ENCODE results near the gene EML6. TPM values are rescaled to one million over a fixed set of nuclear protein-coding genes. Genes with fewer than 3 reads are reported as not detected.
A peak's percentile ranks its signal among the peaks of the same experiment; 100 is the strongest.

The EML6 gene
- total RNA-seq, 1 donor from 2014 or later: 8.1 TPM

GRCh38 chr2:54962511-54962910 is 239.0 kb downstream of the EML6 start:
- H3K27ac Mint-ChIP-seq (ENCODE audit: unreplicated experiment): no peak overlapping the region
- H3K27me3 Mint-ChIP-seq (ENCODE audit: low read depth): no peaks in the 10 kb centered on the region
- peaks cover 7% of the 10 kb centered on the region for H3K9me3 Mint-ChIP-seq
- H3K4me3 Mint-ChIP-seq: no peak overlapping the region
- TF ChIP-seq CTCF (conservative IDR thresholded peaks at IDR 0.05): no peak
- peaks cover 26% of the 10 kb centered on the region for H3K4me1 Mint-ChIP-seq
- no peak for DNase-seq (ENCODE audit: low read depth, low spot score)
- peaks cover 24% of the 10 kb centered on the region for H3K36me3 Mint-ChIP-seq (ENCODE audit: low read depth)

GRCh38 chr2:54962935-54963440 is 239.5 kb downstream of the EML6 start:
- Mint-ChIP-seq H3K4me3 (no peak overlapping the region), H3K27ac (ENCODE audit: unreplicated experiment) (no peak overlapping the region), H3K36me3 (ENCODE audit: low read depth) (peaks cover 25% of the 10 kb centered on the region), H3K9me3 (peaks cover 7% of the 10 kb centered on the region), H3K4me1 (peaks cover 31% of the 10 kb centered on the region), H3K27me3 (ENCODE audit: low read depth) (no peaks in the 10 kb centered on the region)
- DNase-seq (ENCODE audit: low read depth, low spot score): no peak
- TF ChIP-seq CTCF (conservative IDR thresholded peaks at IDR 0.05): no peak

GRCh38 chr2:54963476-54963875 is 240.0 kb downstream of the EML6 start:
- H3K27me3 Mint-ChIP-seq (ENCODE audit: low read depth): no peaks in the 10 kb centered on the region
- peaks cover 35% of the 10 kb centered on the region for H3K4me1 Mint-ChIP-seq
- H3K36me3 Mint-ChIP-seq (ENCODE audit: low read depth): peaks cover 30% of the 10 kb centered on the region

GRCh38 chr2:54964271-54964670 is 240.8 kb downstream of the EML6 start:
- peaks cover 33% of the 10 kb centered on the region for H3K36me3 Mint-ChIP-seq (ENCODE audit: low read depth)
- H3K27ac Mint-ChIP-seq (ENCODE audit: unreplicated experiment): no peak overlapping the region
- no peak for TF ChIP-seq CTCF (conservative IDR thresholded peaks at IDR 0.05)
- no peak for DNase-seq (ENCODE audit: low read depth, low spot score)
- H3K27me3 Mint-ChIP-seq (ENCODE audit: low read depth): no peaks in the 10 kb centered on the region
- peaks cover 35% of the 10 kb centered on the region for H3K4me1 Mint-ChIP-seq
- H3K4me3 Mint-ChIP-seq: peak overlapping the region; percentile 20
- H3K9me3 Mint-ChIP-seq: peaks cover 7% of the 10 kb centered on the region

More at GRCh38 chr2:54963476-54963875, 240.0 kb downstream of the EML6 start:
- peak overlapping the region; percentile 20 for H3K4me3 Mint-ChIP-seq
- H3K9me3 Mint-ChIP-seq: peaks cover 7% of the 10 kb centered on the region
- no peak overlapping the region for H3K27ac Mint-ChIP-seq (ENCODE audit: unreplicated experiment)
- no peak for TF ChIP-seq CTCF (conservative IDR thresholded peaks at IDR 0.05)
- DNase-seq (ENCODE audit: low read depth, low spot score): no peak

GRCh38 chr2:54964816-54965215 is 241.4 kb downstream of the EML6 start:
- peak overlapping the region; percentile 12 for H3K4me3 Mint-ChIP-seq
- H3K4me1 Mint-ChIP-seq: peaks cover 35% of the 10 kb centered on the region
- TF ChIP-seq CTCF (conservative IDR thresholded peaks at IDR 0.05): no peak
- peaks cover 35% of the 10 kb centered on the region for H3K36me3 Mint-ChIP-seq (ENCODE audit: low read depth)
- no peak for DNase-seq (ENCODE audit: low read depth, low spot score)
- H3K9me3 Mint-ChIP-seq: peaks cover 7% of the 10 kb centered on the region
- no peak overlapping the region for H3K27ac Mint-ChIP-seq (ENCODE audit: unreplicated experiment)
- no peaks in the 10 kb centered on the region for H3K27me3 Mint-ChIP-seq (ENCODE audit: low read depth)
